OCI-LY7 (cell line): ENCODE results near the gene FAM221B. TPM values are rescaled to one million over a fixed set of nuclear protein-coding genes. Genes with fewer than 3 reads are reported as not detected.

ENCODE experiments used
- BruUV-seq: library from RNA; stranded (reverse); fragments of 400-500 nt; replicated peaks from 2 replicates; lab custom pipeline; 2021; lab: Mats Ljungman, UMichigan
- CTCF ChIA-PET: fragments of 300-600 bp; sonication (Branson Sonifier 250); formaldehyde crosslinking; loops from one replicate; lab custom pipeline; 2022; ENCODE audit warnings: antibody characterized with exemption; ENCODE audit not compliant: unreplicated experiment; lab: Charles Lee
- POLR2A ChIA-PET: fragments of 300-600 bp; sonication (Branson Sonifier 250); formaldehyde crosslinking; loops from one replicate; lab custom pipeline; 2022; ENCODE audit warnings: antibody characterized with exemption; lab: Charles Lee
- DNase-seq: peaks from one replicate; pipeline ENCODE4 v3.0.0-alpha.2; 2015; ENCODE audit warnings: low spot score
- H2AFZ ChIP-seq: fragments of 200-600 bp; sonication (generic), shearing (Covaris generic); 2 replicates; pipeline ENCODE4 v1.6.1; 2014; ENCODE audit warnings: mild to moderate bottlenecking, antibody characterized with exemption, low read length, moderate library complexity
- H3K27ac ChIP-seq: fragments of 200-600 bp; sonication (generic); 2 replicates; pipeline ENCODE4 v1.5.1; 2014; ENCODE audit warnings: mixed run types, low read depth, mild to moderate bottlenecking, moderate library complexity, low read length, inconsistent platforms; ENCODE audit not compliant: poor library complexity, severe bottlenecking
- H3K36me3 ChIP-seq: fragments of 200-600 bp; sonication (generic); 2 replicates; pipeline ENCODE4 v1.6.1; 2014; ENCODE audit warnings: mild to moderate bottlenecking, antibody characterized with exemption, low read length, moderate library complexity, mixed read lengths; ENCODE audit not compliant: insufficient read depth
- H3K4me1 ChIP-seq: fragments of 200-600 bp; sonication (generic); 2 replicates; pipeline ENCODE4 v1.5.1; 2014; ENCODE audit warnings: mild to moderate bottlenecking, low read length; ENCODE audit not compliant: insufficient read depth, poor library complexity, severe bottlenecking
- H3K4me2 ChIP-seq: fragments of 200-600 bp; sonication (generic); 2 replicates; pipeline ENCODE4 v1.6.1; 2014; ENCODE audit warnings: mild to moderate bottlenecking, low read length
- H3K4me3 ChIP-seq: fragments of 200-600 bp; sonication (generic); 2 replicates; pipeline ENCODE4 v1.5.1; 2014; ENCODE audit warnings: mild to moderate bottlenecking, low read depth, low read length; ENCODE audit not compliant: poor library complexity, severe bottlenecking
- H3K79me2 ChIP-seq: fragments of 200-600 bp; sonication (generic); 2 replicates; pipeline ENCODE4 v1.6.1; 2016; ENCODE audit warnings: low read depth, mild to moderate bottlenecking, low read length, moderate library complexity, mixed read lengths; ENCODE audit not compliant: insufficient read depth
- H3K9me2 ChIP-seq: fragments of 200-600 bp; sonication (generic); 2 replicates; pipeline ENCODE4 v1.6.1; 2016; ENCODE audit warnings: mild to moderate bottlenecking, low read length, mixed read lengths; ENCODE audit not compliant: insufficient read depth
- H3K9me3 ChIP-seq: fragments of 200-600 bp; sonication (generic); 2 replicates; pipeline ENCODE4 v1.6.1; 2014; ENCODE audit warnings: mild to moderate bottlenecking, mixed run types, low read length, mixed read lengths
- H4K20me1 ChIP-seq: fragments of 200-600 bp; sonication (generic); 2 replicates; pipeline ENCODE4 v1.6.1; 2014; ENCODE audit warnings: mild to moderate bottlenecking, antibody characterized with exemption, low read length, moderate library complexity, mixed read lengths; ENCODE audit not compliant: insufficient read depth
- CTCF ChIP-seq: fragments of 200-600 bp; sonication (generic); conservative IDR thresholded peaks from 2 replicates; pipeline ENCODE4 v1.5.1; 2014; ENCODE audit warnings: mild to moderate bottlenecking, antibody characterized with exemption, low read length, moderate library complexity, mixed read lengths
- EZH2phosphoT487 ChIP-seq: fragments of 200-600 bp; sonication (generic); IDR thresholded peaks from 2 replicates; pipeline ENCODE4 v1.6.1; 2018; ENCODE audit warnings: low read depth, borderline replicate concordance, mild to moderate bottlenecking, mixed run types, antibody characterized with exemption, low read length, moderate library complexity, mixed read lengths
- intact Hi-C: fragments of 100-400 bp; cut with micrococcal nuclease; formaldehyde crosslinking; loops from one replicate; pipeline ENCODE4 v1.10.0; 2022; ENCODE audit not compliant: unreplicated experiment
- total RNA-seq, 2 experiments: library from RNA; depleted of rRNA in 1 of 2; stranded (reverse); fragments of >200 nt in 1 of 2; shearing (Covaris generic) in 1 of 2; gene quantifications; 2 replicates each; pipeline ENCODE4 v1.2.3, GENCODE V29; 2014 to 2022

FAM221B gene
- total RNA-seq, 2 experiments from 2014 or later: not detected

DNA sequence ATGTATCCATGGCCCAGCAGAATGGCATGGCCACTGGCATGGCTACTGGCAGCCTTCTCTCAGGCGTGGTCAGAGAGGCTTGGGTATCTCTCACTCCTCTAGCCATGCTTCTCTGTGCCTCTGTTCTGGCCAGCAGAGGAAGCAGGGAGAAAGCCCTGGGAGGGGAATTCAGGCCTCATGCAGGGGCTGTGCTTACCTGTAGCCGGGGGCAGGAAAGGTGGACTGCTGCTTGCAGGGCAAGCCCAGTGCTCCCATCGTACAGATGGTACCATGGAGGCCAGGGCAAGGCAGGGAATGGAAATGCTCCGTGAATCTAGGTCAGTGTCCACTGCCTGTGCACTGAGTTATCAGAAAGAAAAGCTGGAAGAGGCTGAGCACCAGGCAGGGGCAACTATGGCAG lies 39.0 kb upstream of the FAM221B start:
- ChIA-PET CTCF (no interaction called here), POLR2A (no interaction called here)
- Histone ChIP-seq H2AFZ (no peak overlapping the region), H3K4me1 (no peaks in the 10 kb centered on the region), H4K20me1 (no peaks in the 10 kb centered on the region), H3K9me2 (no peaks in the 10 kb centered on the region), H3K4me2 (no peak overlapping the region), H3K4me3 (no peak overlapping the region), H3K9me3 (no peaks in the 10 kb centered on the region), H3K36me3 (no peaks in the 10 kb centered on the region), H3K79me2 (no peaks in the 10 kb centered on the region), H3K27ac (no peak overlapping the region)
- intact Hi-C loops: no loop called here
- TF ChIP-seq CTCF (no peak), EZH2phosphoT487 (no peak)
- DNase-seq: no peak
- no TSS peak for BruUV-seq

DNA sequence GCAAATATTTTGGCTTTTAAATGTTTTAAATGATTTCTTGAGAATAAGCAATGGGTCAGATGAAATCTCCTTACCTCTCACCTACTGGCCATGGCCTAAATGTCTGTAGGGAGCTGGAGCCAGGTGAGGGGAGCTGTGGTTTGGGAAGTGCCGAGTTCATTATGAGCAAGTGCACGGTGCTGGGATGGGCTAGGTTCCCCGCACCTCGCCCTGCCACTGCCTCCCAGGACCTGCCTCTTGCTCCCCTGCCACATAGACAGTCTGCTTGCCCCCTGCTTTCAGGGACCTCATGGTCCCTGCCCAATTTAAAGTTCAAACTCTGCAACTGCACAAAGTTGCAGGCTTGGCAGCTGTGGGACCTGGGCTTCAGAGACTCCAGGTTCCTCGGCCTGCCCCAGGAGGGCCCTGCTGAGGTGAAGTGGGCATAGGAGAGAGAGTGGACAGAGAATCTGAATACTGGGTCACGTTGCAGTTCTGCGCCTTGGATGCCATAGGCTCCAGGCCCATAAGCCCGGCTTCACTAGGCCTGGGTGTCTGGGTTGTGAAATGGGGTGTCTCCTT lies 36.2 kb upstream of the FAM221B start:
- intact Hi-C loops: no loop called here
- ChIA-PET POLR2A (interaction anchor here (0.9 kb wide), 1 partner anchor 112 kb away, joined by 3 read pairs; no protein-coding TSS in a partner anchor), CTCF (interaction anchor here (0.5 kb wide), 1 partner anchor 108 kb away, joined by 11 read pairs; no protein-coding TSS in a partner anchor)
- Histone ChIP-seq H3K36me3 (no peaks in the 10 kb centered on the region), H2AFZ (no peak overlapping the region), H4K20me1 (no peaks in the 10 kb centered on the region), H3K79me2 (no peaks in the 10 kb centered on the region), H3K4me1 (no peaks in the 10 kb centered on the region), H3K27ac (no peak overlapping the region), H3K9me2 (no peaks in the 10 kb centered on the region), H3K9me3 (no peaks in the 10 kb centered on the region), H3K4me3 (no peak overlapping the region), H3K4me2 (no peak overlapping the region)
- no TSS peak for BruUV-seq
- no peak for TF ChIP-seq EZH2phosphoT487
- TF ChIP-seq CTCF: no peak
- no peak for DNase-seq

- Histone ChIP-seq H3K4me1 (no peaks in the 10 kb centered on the region), H4K20me1 (no peaks in the 10 kb centered on the region), H3K36me3 (no peaks in the 10 kb centered on the region), H3K9me2 (no peaks in the 10 kb centered on the region), H3K27ac (no peak overlapping the region), H2AFZ (no peak overlapping the region), H3K79me2 (no peaks in the 10 kb centered on the region), H3K4me2 (no peak overlapping the region), H3K4me3 (no peak overlapping the region), H3K9me3 (no peaks in the 10 kb centered on the region)
- DNase-seq: no peak
- BruUV-seq: no TSS peak
- CTCF ChIA-PET: no interaction called here
- intact Hi-C loops: no loop called here
- TF ChIP-seq EZH2phosphoT487 (no peak), CTCF (no peak)
- POLR2A ChIA-PET: interaction anchor here (0.9 kb wide), 2 partner anchors 15 to 1227 kb away, joined by 3 to 4 read pairs; no protein-coding TSS in a partner anchor
Observed at GRCh38 chr9:35863583-35863982, 35.1 kb upstream of the FAM221B start.
